H1 (cell line): ENCODE data around the gene WNK4. TPM values are rescaled to one million over a fixed set of nuclear protein-coding genes. Genes with fewer than 3 reads are reported as not detected.

Experiments
- CTCF ChIA-PET: fragments of 300-600 bp; sonication (Branson Sonifier 250); formaldehyde crosslinking; loops from one replicate; lab custom pipeline; 2021; ENCODE audit not compliant: partially characterized antibody; lab: Charles Lee
- POLR2A ChIA-PET: fragments of 300-600 bp; sonication (Branson Sonifier 250); formaldehyde crosslinking; loops from one replicate; lab custom pipeline; 2021; ENCODE audit warnings: inconsistent platforms; ENCODE audit not compliant: partially characterized antibody; lab: Charles Lee
- DNase-seq, 2 experiments: peaks; one replicate each; pipeline versions ENCODE4 v3.0.0 to v3.0.0-alpha.2; 2010 to 2022; ENCODE audit warnings: low spot score in 2 of 2, low read depth in 1 of 2, mixed read lengths in 1 of 2
- FAIRE-seq: peaks from 2 replicates; lab custom pipeline; 2011; peaks lifted over from hg19 to GRCh38; lab: Jason Lieb, UNC
- H2AFZ ChIP-seq: 2 replicates; pipeline ENCODE4 v1.8.1; 2012; ENCODE audit warnings: low read length, inconsistent platforms
- H2AK5ac ChIP-seq: 2 replicates; pipeline ENCODE4 v1.6.1; 2013; ENCODE audit warnings: low read depth, low read length
- H2BK120ac ChIP-seq: replicated peaks from 2 replicates; pipeline ENCODE3; 2013; ENCODE audit warnings: low read depth, low read length, inconsistent platforms
- H2BK12ac ChIP-seq: 2 replicates; pipeline ENCODE4 v1.6.1; 2013; ENCODE audit warnings: low read depth, low read length
- H2BK15ac ChIP-seq: 2 replicates; pipeline ENCODE4 v1.6.1; 2013; ENCODE audit warnings: low read length
- H2BK20ac ChIP-seq: 2 replicates; pipeline ENCODE4 v1.6.1; 2013; ENCODE audit warnings: low read length
- H2BK5ac ChIP-seq: 2 replicates; pipeline ENCODE4 v1.6.1; 2013; ENCODE audit warnings: low read depth, low read length
- H3K14ac ChIP-seq: 2 replicates; pipeline ENCODE4 v1.6.1; 2013; ENCODE audit warnings: inconsistent platforms; ENCODE audit not compliant: insufficient read length
- H3K18ac ChIP-seq: 2 replicates; pipeline ENCODE4 v1.6.1; 2013; ENCODE audit warnings: low read length; ENCODE audit errors: extremely low read depth
- H3K23ac ChIP-seq: 2 replicates; pipeline ENCODE4 v1.6.1; 2013; ENCODE audit warnings: inconsistent platforms; ENCODE audit not compliant: insufficient read length
- H3K23me2 ChIP-seq: 2 replicates; pipeline ENCODE4 v1.6.1; 2013; ENCODE audit warnings: low read depth, low read length
- H3K27ac ChIP-seq: 2 replicates; pipeline ENCODE4 v1.6.1; 2011; ENCODE audit warnings: low read depth, low read length, inconsistent platforms
- H3K27me3 ChIP-seq, 4 experiments: replicated peaks in 1 of 4; 1 replicate in 1 of 4; 2 replicates in 3 of 4; pipeline versions ENCODE4 v1.6.1 to v1.8.1; 2011 to 2013; ENCODE audit warnings: low read length in 3 of 4, mild to moderate bottlenecking in 3 of 4, inconsistent platforms in 2 of 4, mixed read lengths in 2 of 4, moderate library complexity in 1 of 4; ENCODE audit not compliant: control insufficient read depth in 3 of 4, insufficient read depth in 3 of 4; ENCODE audit errors: extremely low read depth in 1 of 4
- H3K36me3 ChIP-seq, 4 experiments: 2 replicates each; pipeline versions ENCODE4 v1.6.1 to v1.8.1; 2011 to 2013; ENCODE audit warnings: mild to moderate bottlenecking in 4 of 4, low read length in 3 of 4, moderate library complexity in 2 of 4, control low read depth in 1 of 4, inconsistent platforms in 1 of 4; ENCODE audit not compliant: insufficient read depth in 4 of 4, control insufficient read depth in 2 of 4
- H3K4ac ChIP-seq: replicated peaks from 2 replicates; pipeline ENCODE3; 2013; ENCODE audit warnings: low read length, low read depth, mixed read lengths, inconsistent platforms; ENCODE audit not compliant: insufficient read length
- H3K4me1 ChIP-seq, 4 experiments: replicated peaks in 1 of 4; 1 replicate in 1 of 4; 2 replicates in 3 of 4; pipeline versions ENCODE4 v1.6.1 to v1.8.1; 2011 to 2013; ENCODE audit warnings: low read length in 3 of 4, inconsistent platforms in 2 of 4, mixed read lengths in 1 of 4; ENCODE audit not compliant: insufficient read depth in 4 of 4, control insufficient read depth in 3 of 4
- H3K4me2 ChIP-seq, 2 experiments: 2 replicates each; pipeline versions ENCODE4 v1.6.1 to v1.8.1; 2011 to 2013; ENCODE audit warnings: low read depth in 2 of 2, low read length in 2 of 2, control low read depth in 1 of 2, inconsistent platforms in 1 of 2, mild to moderate bottlenecking in 1 of 2; ENCODE audit not compliant: insufficient read depth in 1 of 2
- H3K4me3 ChIP-seq, 4 experiments: fragments of 200-600, 300-600 bp in 1 of 4; sonication (generic), shearing (Covaris generic), sonication (Bioruptor Twin) in 1 of 4; 2 replicates each; pipeline versions ENCODE4 v1.5.1 to v1.8.1; 2011 to 2016; ENCODE audit warnings: low read length in 4 of 4, low read depth in 3 of 4, control low read depth in 2 of 4, inconsistent platforms in 2 of 4, mild to moderate bottlenecking in 2 of 4, mixed read lengths in 1 of 4, moderate library complexity in 1 of 4; ENCODE audit not compliant: insufficient read depth in 2 of 4; ENCODE audit errors: extremely low read depth in 1 of 4
- H3K56ac ChIP-seq: replicated peaks from 2 replicates; pipeline ENCODE3; 2013; ENCODE audit warnings: low read depth, mild to moderate bottlenecking, mixed read lengths, low read length, inconsistent platforms; ENCODE audit not compliant: insufficient read length
- H3K79me1 ChIP-seq: 2 replicates; pipeline ENCODE4 v1.6.1; 2013; ENCODE audit warnings: low read depth, low read length, control low read depth
- H3K79me2 ChIP-seq, 2 experiments: 2 replicates each; pipeline versions ENCODE4 v1.6.1 to v1.8.1; 2012 to 2013; ENCODE audit warnings: low read length in 2 of 2, mild to moderate bottlenecking in 2 of 2, inconsistent platforms in 1 of 2; ENCODE audit not compliant: insufficient read depth in 2 of 2, control insufficient read depth in 1 of 2
- H3K9ac ChIP-seq, 4 experiments: replicated peaks in 1 of 4; 1 replicate in 1 of 4; 2 replicates in 3 of 4; pipeline versions ENCODE4 v1.6.1 to v1.8.1; 2011 to 2013; ENCODE audit warnings: low read depth in 3 of 4, low read length in 3 of 4, control low read depth in 2 of 4, mild to moderate bottlenecking in 2 of 4, moderate library complexity in 2 of 4, inconsistent platforms in 1 of 4; ENCODE audit errors: extremely low read depth in 1 of 4
- H3K9me3 ChIP-seq, 2 experiments: 2 replicates each; pipeline versions ENCODE4 v1.6.1 to v1.8.1; 2012 to 2013; ENCODE audit warnings: mild to moderate bottlenecking in 2 of 2, moderate library complexity in 2 of 2, control low read depth in 1 of 2, inconsistent platforms in 1 of 2, low read depth in 1 of 2, low read length in 1 of 2, mixed read lengths in 1 of 2; ENCODE audit not compliant: insufficient read depth in 2 of 2
- H4K20me1 ChIP-seq, 2 experiments: replicated peaks in 1 of 2; 2 replicates each; pipeline versions ENCODE3 to v1.8.1; 2011 to 2013; ENCODE audit warnings: inconsistent platforms in 2 of 2, low read length in 2 of 2, mild to moderate bottlenecking in 1 of 2; ENCODE audit not compliant: insufficient read depth in 2 of 2, control insufficient read depth in 1 of 2
- H4K5ac ChIP-seq: 2 replicates; pipeline ENCODE4 v1.6.1; 2013; ENCODE audit warnings: low read length, low read depth, mixed read lengths, inconsistent platforms; ENCODE audit not compliant: insufficient read length
- H4K8ac ChIP-seq: 2 replicates; pipeline ENCODE4 v1.8.0; 2013; ENCODE audit warnings: mild to moderate bottlenecking, moderate library complexity, low read length, inconsistent platforms; ENCODE audit not compliant: insufficient read depth; ENCODE audit errors: extremely low read depth
- H4K91ac ChIP-seq: replicated peaks from 2 replicates; pipeline ENCODE3; 2013; ENCODE audit warnings: low read length, mixed read lengths, inconsistent platforms; ENCODE audit not compliant: insufficient read length
- FOSL1 ChIP-seq: IDR thresholded peaks from 2 replicates; pipeline ENCODE4 v1.6.1; 2011; ENCODE audit warnings: mild to moderate bottlenecking, low read depth, low read length, moderate library complexity; ENCODE audit not compliant: insufficient read depth
- POLR2AphosphoS5 ChIP-seq: IDR thresholded peaks from 2 replicates; pipeline ENCODE4 v1.6.1; 2011; ENCODE audit warnings: low read depth, low read length
- RNF2 ChIP-seq: fragments of 200-900, 300-1000 bp; sonication (generic); IDR thresholded peaks from 2 replicates; pipeline ENCODE4 v1.7.1; 2016; ENCODE audit warnings: borderline replicate concordance, low read depth, mild to moderate bottlenecking, antibody characterized with exemption, low read length; ENCODE audit not compliant: poor library complexity, severe bottlenecking; ENCODE audit errors: missing control alignments
- SIX5 ChIP-seq: IDR thresholded peaks from 2 replicates; pipeline ENCODE4 v1.6.1; 2011; ENCODE audit warnings: mild to moderate bottlenecking, low read depth, low read length
- SRF ChIP-seq: IDR thresholded peaks from 2 replicates; pipeline ENCODE4 v1.6.1; 2011; ENCODE audit warnings: mild to moderate bottlenecking, low read depth, low read length, moderate library complexity
- SUZ12 ChIP-seq: fragments of 200-600 bp; sonication (generic); IDR thresholded peaks from 2 replicates; pipeline ENCODE4 v1.6.1; 2012; ENCODE audit warnings: mild to moderate bottlenecking, inconsistent platforms, low read length, moderate library complexity, mixed read lengths
- TBP ChIP-seq: IDR thresholded peaks from 2 replicates; pipeline ENCODE4 v1.6.1; 2011; ENCODE audit warnings: low read depth, low read length, improper control_type of control experiment
- YY1 ChIP-seq: IDR thresholded peaks from 2 replicates; pipeline ENCODE4 v1.6.1; 2011; ENCODE audit warnings: low read depth, mild to moderate bottlenecking, low read length
- WGBS, 2 experiments: shearing (Covaris generic) in 1 of 2; methylation state at CpG; one replicate each; pipeline versions ENCODE4 v1.1.6 to v1.1.7; 2013 to 2015; ENCODE audit warnings: low lambda C conversion rate in 2 of 2, mixed read lengths in 2 of 2, inconsistent platforms in 1 of 2, low coverage in 1 of 2, missing lambda C conversion rate in 1 of 2; ENCODE audit not compliant: insufficient replicate concordance in 2 of 2, insufficient coverage in 1 of 2, insufficient read length in 1 of 2; ENCODE audit errors: extremely low coverage in 1 of 2, missing lambda C conversion rate in 1 of 2; 5-methylcytosine and 5-hydroxymethylcytosine counted together
- polyA plus RNA-seq, 7 experiments: library from polyadenylated mRNA; depleted of rRNA in 3 of 7; stranded (reverse) in 5 of 7; unstranded in 2 of 7; fragments of >200 nt in 5 of 7; fragments of 200-250 nt in 2 of 7; gene quantifications; 1 replicate in 5 of 7; 2 replicates in 1 of 7; 4 replicates in 1 of 7; pipeline versions ENCODE4 v1.2.1 to v1.2.3, GENCODE V29; 2011 to 2013; ENCODE audit warnings: missing spikeins in 2 of 7, mixed read lengths in 2 of 7
- total RNA-seq: library from RNA; stranded (reverse); fragmentation: NEBNext Ultra II Directional; extraction: Animal tissue kit (Norgen Biotek cat#: 25700); gene quantifications from 2 replicates; pipeline ENCODE4 v1.2.1, GENCODE V29; 2021
- TF ChIP-seq, protein P1 (sequence below): IDR thresholded peaks from 2 replicates; pipeline ENCODE4 v1.6.1; 2012; ENCODE audit warnings: low read length, inconsistent platforms

The WNK4 gene
- total and polyA plus RNA-seq, 2 of the 8 experiments (the other 6 are each of a cell fraction or from before 2014, with no cell fraction given): 0.21 to 1.7 TPM

DNA sequence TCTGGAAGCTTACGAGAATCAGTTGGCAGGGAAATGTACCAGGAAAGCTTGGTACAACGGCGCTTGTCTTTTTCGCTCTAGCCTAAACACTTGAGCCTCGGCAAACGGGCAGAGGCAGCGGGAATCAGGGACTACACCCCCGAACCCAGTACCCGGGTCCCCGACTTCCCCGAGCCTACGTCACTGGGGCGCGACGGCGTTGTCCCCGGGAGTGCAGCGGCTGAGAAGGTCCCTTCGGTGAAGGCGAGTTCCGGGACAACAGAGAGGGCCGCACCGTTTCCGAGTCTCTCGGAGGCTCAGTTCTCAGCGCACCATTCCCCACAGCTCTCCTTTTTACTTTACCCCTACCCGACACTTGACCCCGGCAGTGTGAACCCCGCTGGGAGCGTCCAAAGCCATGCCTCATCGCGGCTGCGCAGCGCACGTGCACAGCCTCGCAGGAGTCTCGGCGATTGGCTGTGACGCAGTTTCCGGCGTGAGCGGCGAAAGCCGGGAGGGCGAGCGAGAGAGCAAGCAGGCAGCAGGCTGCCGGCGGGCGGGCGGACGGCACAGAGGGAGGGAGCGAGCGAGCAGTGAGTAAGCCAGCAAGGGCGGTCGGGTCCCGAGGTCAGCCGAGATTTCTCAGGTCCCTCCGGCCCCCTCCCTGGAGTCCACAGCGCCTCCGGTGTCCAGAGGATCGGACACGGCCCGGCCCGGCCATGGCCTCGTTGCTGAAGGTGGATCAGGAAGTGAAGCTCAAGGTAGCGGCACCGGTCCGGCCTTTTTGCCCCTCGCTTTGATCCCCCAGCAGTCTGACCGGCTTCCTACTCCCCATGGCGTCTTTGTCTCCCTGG lies 52.7 kb downstream of the WNK4 start, which contains the start of gene PSME3:
Gene PSME3, plus strand, starts transcription at position 464 of the 833 bp plus-strand sequence. Its CDS starts 235 bp downstream, at position 699.
- Histone ChIP-seq H3K27me3 (no peaks in the 10 kb centered on the region), H3K4me2 (peak within 1 kb of the TSS; percentile 89 to 94), H2AK5ac (0 out of 2 replicates have a peak within 1 kb of the TSS, but pooled peaks have one; percentile 30), H2BK120ac (peak within 1 kb of the TSS; percentile 82), H4K91ac (peak within 1 kb of the TSS; percentile 92), H3K14ac (no peak within 1 kb of the TSS), H3K56ac (peak within 1 kb of the TSS; percentile 93), H3K4me3 (peak within 1 kb of the TSS; percentile 75 to 99 (median 96)), H2BK5ac (peak within 1 kb of the TSS; percentile 99), H3K79me1 (peaks cover 2% of the 10 kb centered on the region; the same call in 1 of the 2 replicates), H3K9ac (peak within 1 kb of the TSS; percentile 94 to 99 (median 98)), H2BK20ac (no peak within 1 kb of the TSS), H4K8ac (peak within 1 kb of the TSS; percentile 100), H3K36me3 (peaks cover 8 to 31% (median 21%) of the 10 kb centered on the region in 4 experiments), H3K18ac (peak within 1 kb of the TSS; percentile 91), H4K20me1 (peaks cover 0 to 2% of the 10 kb centered on the region in 2 experiments), H4K5ac (peak within 1 kb of the TSS; percentile 89), H3K23ac (no peak within 1 kb of the TSS), H3K4me1 (peaks cover 0 to 2% (median 0%) of the 10 kb centered on the region in 4 experiments; a peak in 2 of 7 replicates), H3K9me3 (no peaks in the 10 kb centered on the region), H2BK12ac (peak within 1 kb of the TSS; percentile 19; the same call in 1 of the 2 replicates), H3K79me2 (peaks cover 3 to 22% of the 10 kb centered on the region in 2 experiments), H3K23me2 (peaks cover 9% of the 10 kb centered on the region), H2AFZ (peak within 1 kb of the TSS; percentile 94), H3K27ac (peak within 1 kb of the TSS; percentile 99), H2BK15ac (peak within 1 kb of the TSS; percentile 96; the same call in 1 of the 2 replicates), H3K4ac (peak within 1 kb of the TSS; percentile 80)
- WGBS, 2 experiments: 1% methylated on average over 71 of the region's 71 CpGs; no CpG with 5 or more reads in 1 of the 2 experiments
- DNase-seq (peak; percentile 54 to 96), FAIRE-seq (no peak)
- CTCF ChIA-PET: interaction anchor here (0.9 to 4.2 kb wide), 4 partner anchors 10 to 104 kb away, joined by 3 to 45 read pairs (median 8); partner anchors contain the start of gene BECN1
- POLR2A ChIA-PET: interaction anchor here (0.6 to 8.9 kb wide), 23 partner anchors 11 to 255 kb away, joined by 3 to 111 read pairs (median 4); partner anchors contain the start of genes AARSD1, AOC2, AOC3 and BECN1
- TF ChIP-seq YY1: no peak
- TF ChIP-seq, protein P1, sequence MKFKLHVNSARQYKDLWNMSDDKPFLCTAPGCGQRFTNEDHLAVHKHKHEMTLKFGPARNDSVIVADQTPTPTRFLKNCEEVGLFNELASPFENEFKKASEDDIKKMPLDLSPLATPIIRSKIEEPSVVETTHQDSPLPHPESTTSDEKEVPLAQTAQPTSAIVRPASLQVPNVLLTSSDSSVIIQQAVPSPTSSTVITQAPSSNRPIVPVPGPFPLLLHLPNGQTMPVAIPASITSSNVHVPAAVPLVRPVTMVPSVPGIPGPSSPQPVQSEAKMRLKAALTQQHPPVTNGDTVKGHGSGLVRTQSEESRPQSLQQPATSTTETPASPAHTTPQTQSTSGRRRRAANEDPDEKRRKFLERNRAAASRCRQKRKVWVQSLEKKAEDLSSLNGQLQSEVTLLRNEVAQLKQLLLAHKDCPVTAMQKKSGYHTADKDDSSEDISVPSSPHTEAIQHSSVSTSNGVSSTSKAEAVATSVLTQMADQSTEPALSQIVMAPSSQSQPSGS: no peak
- no peak for TF ChIP-seq FOSL1
- TF ChIP-seq SRF: peak; percentile 62
- TF ChIP-seq TBP: peak; percentile 84
- no peak for TF ChIP-seq SIX5
- no peak for TF ChIP-seq SUZ12
- TF ChIP-seq RNF2: no peak
- TF ChIP-seq POLR2AphosphoS5: peak; percentile 91
